ENCODE measurements around the gene MED29. TPM values are rescaled to one million over a fixed set of nuclear protein-coding genes. Genes with fewer than 3 reads are reported as not detected.

MED29 gene
- total RNA-seq, 1 donor from 2014 or later = 29.3 TPM

- peak; percentile 86 for DNase-seq (ENCODE audit: low read depth)
Measured at GRCh38 chr19:39397360-39398296, 6.5 kb downstream of the MED29 start.

DNA sequence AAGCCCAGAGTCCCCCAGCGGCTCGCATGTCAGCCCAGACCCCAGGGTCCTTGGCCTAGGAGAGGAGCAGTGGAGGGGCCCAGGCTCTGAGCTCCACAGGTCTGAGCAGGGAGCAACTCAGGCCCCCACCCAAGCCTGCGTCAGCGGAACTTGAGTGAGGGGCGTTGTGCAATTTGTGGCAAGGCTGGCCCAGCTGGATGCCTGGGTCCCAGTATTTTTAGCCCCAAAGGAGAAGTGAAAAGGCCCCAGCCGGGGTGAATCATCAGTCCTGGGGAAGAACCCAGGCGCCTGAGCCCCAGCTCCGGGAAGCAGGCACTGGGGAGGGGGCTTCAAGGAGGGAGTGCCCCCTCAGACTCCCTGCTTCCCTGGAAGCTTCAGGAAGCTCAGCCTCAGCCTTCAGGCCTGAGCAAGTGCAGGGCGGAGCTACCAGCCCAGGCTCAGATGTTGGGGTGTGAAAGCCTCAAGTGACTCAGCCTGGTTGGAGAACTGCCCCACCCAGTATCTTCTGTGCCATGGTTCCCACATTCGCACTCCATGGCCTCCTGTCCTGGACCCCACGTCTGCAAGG, 7.2 kb downstream of the MED29 start:
- peak; percentile 76 for DNase-seq (ENCODE audit: low read depth)

DNA sequence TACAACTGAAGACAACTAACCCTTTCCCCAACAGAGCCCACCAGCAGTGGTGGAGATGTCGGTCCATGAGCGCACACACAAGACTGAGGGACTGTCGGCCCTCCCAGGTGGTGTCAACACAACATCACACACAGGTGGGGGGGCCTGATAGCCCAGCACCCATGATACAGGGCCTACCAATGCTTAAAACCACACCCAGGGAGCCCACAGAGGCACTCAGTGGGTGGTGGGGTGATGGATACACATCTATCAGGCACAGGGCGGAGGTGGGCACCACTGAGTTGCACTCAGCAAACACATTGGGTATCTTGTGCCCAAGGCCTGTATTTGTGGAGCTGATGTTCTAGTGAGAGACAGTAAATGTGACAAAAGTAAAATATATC, 8.5 kb downstream of the MED29 start:
- DNase-seq (ENCODE audit: low read depth) = no peak

DNA sequence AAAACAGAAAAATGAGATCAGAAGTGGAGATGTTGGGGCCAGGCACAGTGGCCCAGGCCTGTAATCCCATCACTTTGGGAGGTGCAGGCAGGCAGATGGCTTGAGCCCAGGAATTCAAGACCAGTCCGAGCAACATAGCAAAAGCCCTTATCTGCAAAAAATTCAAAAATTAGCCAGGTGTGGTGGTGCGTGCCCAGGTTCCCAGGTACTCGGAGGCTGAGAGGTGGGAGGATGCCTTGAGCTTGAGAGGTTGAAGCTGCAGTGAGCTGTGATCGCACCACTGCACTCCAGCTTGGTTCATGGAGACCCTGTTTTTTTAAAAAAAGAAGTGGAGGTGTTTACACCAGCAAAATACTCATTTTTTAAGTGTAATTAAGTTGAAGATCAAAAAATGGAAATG, 8.9 kb downstream of the MED29 start:
- DNase-seq (ENCODE audit: low read depth) = no peak

DNA sequence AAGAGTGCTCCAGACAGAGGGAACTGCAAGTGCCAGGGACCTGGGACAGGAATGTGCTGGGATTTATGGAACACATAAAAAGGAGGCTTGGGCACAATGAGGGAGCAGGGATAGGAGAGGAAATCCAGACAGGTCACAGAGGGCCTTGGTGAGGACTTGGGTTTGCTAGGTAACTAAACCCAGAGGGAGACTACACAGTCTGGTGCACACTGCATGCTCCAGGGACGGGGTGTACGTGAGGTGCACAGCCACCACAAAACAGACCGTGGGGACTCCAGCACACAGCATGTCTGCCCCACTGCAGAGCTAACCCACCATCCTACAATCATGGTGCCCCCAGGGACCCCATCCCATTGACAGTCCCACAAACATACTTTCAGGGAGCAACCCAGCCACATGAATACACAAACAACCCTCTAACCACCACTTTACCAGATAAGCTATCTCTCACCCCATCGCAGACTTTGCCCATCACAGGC, 9.9 kb downstream of the MED29 start:
- DNase-seq (ENCODE audit: low read depth) = no peak

GRCh38 chr19:39401549-39402345, 10.6 kb downstream of the MED29 start:
- DNase-seq (ENCODE audit: low read depth) = no peak

DNA sequence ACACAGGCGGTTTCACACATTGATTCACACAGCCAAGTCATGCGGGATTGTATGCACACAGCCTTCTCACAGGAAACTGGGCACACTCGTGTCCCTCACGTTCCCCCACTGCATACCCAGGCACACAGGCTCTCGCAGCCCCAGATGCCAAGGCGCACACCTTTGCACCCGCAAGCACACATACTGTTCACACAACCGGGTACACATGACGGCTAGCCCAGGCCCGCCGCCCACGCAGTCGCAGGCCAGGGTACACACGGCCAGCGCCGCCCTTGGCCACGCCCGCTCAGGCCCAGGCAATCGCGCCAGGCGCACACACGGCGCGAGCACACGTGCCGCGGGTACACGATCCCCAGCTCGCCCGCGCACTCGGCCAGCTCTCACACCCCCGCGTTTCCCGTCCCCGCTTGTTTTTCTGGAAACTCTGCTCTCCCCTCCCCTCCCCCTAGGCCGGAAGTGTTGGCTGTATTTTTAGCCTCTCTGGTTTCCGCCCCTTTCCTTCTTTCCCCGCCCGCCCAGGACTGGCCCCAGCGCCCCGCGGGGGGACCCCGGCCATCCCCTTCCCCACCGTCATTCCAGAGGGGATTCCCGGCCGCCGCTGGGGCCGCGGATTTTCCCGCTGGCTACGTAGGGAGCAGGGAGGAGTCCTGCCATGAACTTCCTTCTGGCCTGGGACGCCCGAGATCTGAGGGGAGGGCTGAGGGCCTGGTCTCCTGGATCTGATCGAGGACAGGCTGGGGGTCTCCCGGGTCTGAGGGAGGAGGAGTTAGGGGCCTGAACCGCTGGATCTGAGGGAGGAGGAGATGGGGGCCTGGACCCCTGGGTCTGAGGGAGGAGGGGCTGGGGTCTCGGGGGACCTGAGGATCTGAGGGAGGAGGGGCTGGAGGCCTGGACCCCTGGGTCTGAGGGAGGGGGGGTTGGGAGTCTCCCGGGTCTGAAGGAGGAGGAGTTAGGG, 11.4 kb downstream of the MED29 start:
- peak; percentile 89 for DNase-seq (ENCODE audit: low read depth)

- DNase-seq (ENCODE audit: low read depth) = peak; percentile 97
Measured at GRCh38 chr19:39403331-39404312, 12.4 kb downstream of the MED29 start.

DNA sequence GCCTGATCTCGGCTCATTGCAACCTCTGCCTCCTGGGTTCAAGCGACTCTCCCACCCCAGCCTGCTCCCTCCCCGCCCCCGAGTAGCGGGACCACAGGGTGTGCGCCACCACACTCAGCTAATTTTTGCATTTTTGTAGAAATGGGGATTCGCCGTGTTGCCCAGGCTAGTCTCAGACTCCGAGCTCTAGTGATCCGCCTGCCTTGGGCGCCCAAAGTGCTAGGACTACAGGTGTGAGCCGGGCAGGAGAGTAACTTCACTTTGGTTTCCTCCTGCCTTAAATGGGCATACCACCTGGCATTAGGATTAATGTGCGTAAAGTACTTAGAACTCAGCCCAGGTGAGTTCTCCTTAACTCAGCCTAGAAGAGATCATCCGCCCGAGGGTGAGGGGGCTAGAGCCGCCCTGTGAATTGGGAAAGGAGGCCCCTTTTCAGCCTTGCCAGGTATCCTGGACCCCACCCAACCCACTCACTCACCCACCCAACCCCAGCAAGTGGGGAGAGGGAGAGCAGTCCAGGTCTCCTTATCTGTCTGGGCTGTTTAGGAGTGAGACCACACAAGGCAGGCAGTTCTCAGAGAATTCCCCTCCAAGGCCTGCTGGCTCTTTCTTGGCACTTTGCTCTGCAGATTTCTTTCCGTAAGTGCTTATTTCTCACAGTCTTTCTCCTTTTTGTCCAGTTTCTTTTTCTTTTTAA, 14.2 kb downstream of the MED29 start:
- no peak for DNase-seq (ENCODE audit: low read depth)

GRCh38 chr19:39405958-39406655, 14.9 kb downstream of the MED29 start:
- DNase-seq (ENCODE audit: low read depth) = no peak

DNA sequence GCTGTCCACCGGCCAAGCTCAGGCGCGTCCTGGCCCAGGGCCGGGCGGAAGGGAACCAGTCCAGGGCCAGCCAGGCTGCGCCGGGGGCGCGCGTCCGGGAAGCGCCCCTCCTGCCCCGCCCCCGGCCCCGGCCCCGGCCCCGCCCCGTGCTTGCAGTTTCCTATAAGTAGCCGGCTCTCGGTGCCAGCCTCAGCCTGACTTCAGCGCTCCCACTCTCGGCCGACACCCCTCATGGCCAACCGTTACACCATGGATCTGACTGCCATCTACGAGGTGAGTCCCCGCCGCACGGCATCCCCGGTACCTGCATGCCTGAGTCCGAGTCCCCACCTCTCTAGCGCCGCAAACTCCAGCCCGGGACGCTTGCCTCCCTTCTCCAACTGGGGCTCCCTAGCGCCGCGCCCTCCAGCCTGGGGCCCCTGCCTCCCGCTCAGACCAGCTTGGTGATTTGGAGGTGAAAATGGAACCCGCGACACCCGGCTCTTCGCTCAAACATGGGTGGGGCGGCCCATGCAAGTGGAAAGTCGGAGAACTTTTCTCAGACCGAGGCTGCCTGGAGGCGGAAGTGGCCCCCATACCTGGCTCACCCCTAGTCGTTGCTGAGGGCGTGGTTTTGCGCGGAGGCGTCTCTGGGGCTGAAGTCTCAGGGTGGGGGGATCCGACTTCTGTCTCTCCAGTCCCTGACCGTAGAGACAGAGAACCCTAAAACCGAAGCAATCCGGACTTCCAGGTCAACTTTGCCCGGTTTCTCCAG, 15.7 kb downstream of the MED29 start, which contains the start of gene ZFP36:
TSS of gene ZFP36 (plus strand) at position 192 of the 754 bp plus-strand sequence. CDS start at position 250, 58 bp downstream.
- peak; percentile 84 for DNase-seq (ENCODE audit: low read depth)

DNA sequence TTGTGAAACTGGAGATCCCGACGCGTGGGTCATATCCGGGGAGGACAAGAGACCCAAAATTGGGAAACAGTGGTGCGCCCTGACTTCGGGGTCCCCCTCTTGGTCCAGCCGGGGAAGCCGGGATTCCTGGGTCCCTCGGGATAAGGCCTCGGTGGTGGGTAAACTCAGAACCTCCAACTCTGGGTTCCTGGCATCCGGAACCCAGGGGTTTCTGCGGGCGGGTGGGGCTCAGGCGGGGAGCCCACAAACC, 16.2 kb downstream of the MED29 start:
- no peak for DNase-seq (ENCODE audit: low read depth)

- DNase-seq (ENCODE audit: low read depth) = peak; percentile 52
Measured at GRCh38 chr19:39407660-39408391, 16.6 kb downstream of the MED29 start.

DNA sequence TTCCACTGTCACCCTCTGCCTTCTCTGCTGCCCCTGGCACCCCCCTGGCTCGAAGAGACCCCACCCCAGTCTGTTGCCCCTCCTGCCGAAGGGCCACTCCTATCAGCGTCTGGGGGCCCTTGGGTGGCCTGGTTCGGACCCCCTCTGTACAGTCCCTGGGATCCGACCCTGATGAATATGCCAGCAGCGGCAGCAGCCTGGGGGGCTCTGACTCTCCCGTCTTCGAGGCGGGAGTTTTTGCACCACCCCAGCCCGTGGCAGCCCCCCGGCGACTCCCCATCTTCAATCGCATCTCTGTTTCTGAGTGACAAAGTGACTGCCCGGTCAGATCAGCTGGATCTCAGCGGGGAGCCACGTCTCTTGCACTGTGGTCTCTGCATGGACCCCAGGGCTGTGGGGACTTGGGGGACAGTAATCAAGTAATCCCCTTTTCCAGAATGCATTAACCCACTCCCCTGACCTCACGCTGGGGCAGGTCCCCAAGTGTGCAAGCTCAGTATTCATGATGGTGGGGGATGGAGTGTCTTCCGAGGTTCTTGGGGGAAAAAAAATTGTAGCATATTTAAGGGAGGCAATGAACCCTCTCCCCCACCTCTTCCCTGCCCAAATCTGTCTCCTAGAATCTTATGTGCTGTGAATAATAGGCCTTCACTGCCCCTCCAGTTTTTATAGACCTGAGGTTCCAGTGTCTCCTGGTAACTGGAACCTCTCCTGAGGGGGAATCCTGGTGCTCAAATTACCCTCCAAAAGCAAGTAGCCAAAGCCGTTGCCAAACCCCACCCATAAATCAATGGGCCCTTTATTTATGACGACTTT, 17.4 kb downstream of the MED29 start:
- peak; percentile 54 for DNase-seq (ENCODE audit: low read depth)

GRCh38 chr19:39409208-39410016, 18.2 kb downstream of the MED29 start:
- DNase-seq (ENCODE audit: low read depth) = peak; percentile 76

Measured in myocyte (in vitro differentiated cells).